ENCODE results near the gene BNC2. TPM values are rescaled to one million over a fixed set of nuclear protein-coding genes. Genes with fewer than 3 reads are reported as not detected.

BNC2 gene
- total RNA-seq, 1 experiment from 2014 or later: not detected

DNA sequence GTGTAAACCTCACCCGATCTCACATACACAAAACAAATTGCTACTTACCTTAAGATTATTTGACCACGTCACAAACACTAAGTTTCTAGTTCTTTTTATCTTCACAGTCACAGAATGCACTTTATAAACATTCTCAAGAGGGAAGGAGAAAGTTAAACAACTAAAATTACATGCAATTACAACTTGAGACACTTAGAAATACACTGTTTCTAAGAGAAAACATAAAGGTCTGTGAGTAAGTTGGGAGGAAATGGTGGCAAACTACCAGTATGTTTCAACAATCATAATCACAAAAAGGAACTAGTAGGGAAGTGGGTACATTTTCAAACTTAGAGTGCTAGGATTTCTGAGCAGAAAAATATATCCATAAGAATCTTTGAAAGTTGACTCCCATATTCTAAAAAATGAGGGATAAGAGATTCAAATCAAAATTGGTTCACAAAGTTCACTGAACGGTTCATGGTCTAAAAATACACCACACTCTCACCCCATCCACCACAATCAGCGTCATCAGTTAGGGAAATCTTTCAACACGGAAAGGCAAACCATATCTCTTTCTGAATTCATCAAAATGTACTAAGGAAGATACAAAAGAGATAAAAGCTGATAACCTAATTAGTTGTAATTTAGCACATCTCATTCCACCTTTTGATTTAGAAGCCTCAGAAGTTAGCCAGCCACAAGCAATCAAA, 182.6 kb downstream of the BNC2 start:
- no TSS peak for BruUV-seq (replicated peaks)
- intact Hi-C loops (cut with micrococcal nuclease; ENCODE audit: unreplicated experiment): no loop called here
- Mint-ChIP-seq H3K4me1 (ENCODE audit: low read depth, unreplicated experiment) (no peaks in the 10 kb centered on the region), H3K27me3 (ENCODE audit: unreplicated experiment) (no peaks in the 10 kb centered on the region), H3K27ac (ENCODE audit: unreplicated experiment) (no peak overlapping the region), H3K36me3 (ENCODE audit: insufficient read depth, unreplicated experiment) (no peaks in the 10 kb centered on the region), H3K9me3 (ENCODE audit: low read depth, unreplicated experiment) (no peaks in the 10 kb centered on the region), H3K4me3 (ENCODE audit: low read depth, unreplicated experiment) (no peak overlapping the region)
- CTCF ChIA-PET: no interaction called here
- no peak for DNase-seq
- TF ChIP-seq, protein P1, sequence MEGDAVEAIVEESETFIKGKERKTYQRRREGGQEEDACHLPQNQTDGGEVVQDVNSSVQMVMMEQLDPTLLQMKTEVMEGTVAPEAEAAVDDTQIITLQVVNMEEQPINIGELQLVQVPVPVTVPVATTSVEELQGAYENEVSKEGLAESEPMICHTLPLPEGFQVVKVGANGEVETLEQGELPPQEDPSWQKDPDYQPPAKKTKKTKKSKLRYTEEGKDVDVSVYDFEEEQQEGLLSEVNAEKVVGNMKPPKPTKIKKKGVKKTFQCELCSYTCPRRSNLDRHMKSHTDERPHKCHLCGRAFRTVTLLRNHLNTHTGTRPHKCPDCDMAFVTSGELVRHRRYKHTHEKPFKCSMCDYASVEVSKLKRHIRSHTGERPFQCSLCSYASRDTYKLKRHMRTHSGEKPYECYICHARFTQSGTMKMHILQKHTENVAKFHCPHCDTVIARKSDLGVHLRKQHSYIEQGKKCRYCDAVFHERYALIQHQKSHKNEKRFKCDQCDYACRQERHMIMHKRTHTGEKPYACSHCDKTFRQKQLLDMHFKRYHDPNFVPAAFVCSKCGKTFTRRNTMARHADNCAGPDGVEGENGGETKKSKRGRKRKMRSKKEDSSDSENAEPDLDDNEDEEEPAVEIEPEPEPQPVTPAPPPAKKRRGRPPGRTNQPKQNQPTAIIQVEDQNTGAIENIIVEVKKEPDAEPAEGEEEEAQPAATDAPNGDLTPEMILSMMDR (IDR thresholded peaks at IDR 0.05; ENCODE audit: unreplicated experiment): no peak

GRCh38 chr9:16683326-16683725, 187.1 kb downstream of the BNC2 start:
- BruUV-seq (replicated peaks): no TSS peak
- H3K27ac Mint-ChIP-seq (ENCODE audit: unreplicated experiment): no peak overlapping the region
- H3K9me3 Mint-ChIP-seq (ENCODE audit: low read depth, unreplicated experiment): no peaks in the 10 kb centered on the region
- H3K4me3 Mint-ChIP-seq (ENCODE audit: low read depth, unreplicated experiment): no peak overlapping the region
- no peaks in the 10 kb centered on the region for H3K36me3 Mint-ChIP-seq (ENCODE audit: insufficient read depth, unreplicated experiment)
- TF ChIP-seq, protein P1 (IDR thresholded peaks at IDR 0.05; ENCODE audit: unreplicated experiment): no peak
- H3K27me3 Mint-ChIP-seq (ENCODE audit: unreplicated experiment): peaks cover 16% of the 10 kb centered on the region
- H3K4me1 Mint-ChIP-seq (ENCODE audit: low read depth, unreplicated experiment): no peaks in the 10 kb centered on the region
- DNase-seq: no peak
- intact Hi-C loops (cut with micrococcal nuclease; ENCODE audit: unreplicated experiment): no loop called here
- CTCF ChIA-PET: no interaction called here

- no peaks in the 10 kb centered on the region for H3K9me3 Mint-ChIP-seq (ENCODE audit: low read depth, unreplicated experiment)
- intact Hi-C loops (cut with micrococcal nuclease; ENCODE audit: unreplicated experiment): no loop called here
- H3K4me1 Mint-ChIP-seq (ENCODE audit: low read depth, unreplicated experiment): no peaks in the 10 kb centered on the region
- no peak overlapping the region for H3K27ac Mint-ChIP-seq (ENCODE audit: unreplicated experiment)
- no TSS peak for BruUV-seq (replicated peaks)
- CTCF ChIA-PET: no interaction called here
- TF ChIP-seq, protein P1 (IDR thresholded peaks at IDR 0.05; ENCODE audit: unreplicated experiment): no peak
- peaks cover 16% of the 10 kb centered on the region for H3K27me3 Mint-ChIP-seq (ENCODE audit: unreplicated experiment)
- no peak overlapping the region for H3K4me3 Mint-ChIP-seq (ENCODE audit: low read depth, unreplicated experiment)
- no peaks in the 10 kb centered on the region for H3K36me3 Mint-ChIP-seq (ENCODE audit: insufficient read depth, unreplicated experiment)
- no peak for DNase-seq
Measured at GRCh38 chr9:16682273-16682672, 188.2 kb downstream of the BNC2 start.

DNA sequence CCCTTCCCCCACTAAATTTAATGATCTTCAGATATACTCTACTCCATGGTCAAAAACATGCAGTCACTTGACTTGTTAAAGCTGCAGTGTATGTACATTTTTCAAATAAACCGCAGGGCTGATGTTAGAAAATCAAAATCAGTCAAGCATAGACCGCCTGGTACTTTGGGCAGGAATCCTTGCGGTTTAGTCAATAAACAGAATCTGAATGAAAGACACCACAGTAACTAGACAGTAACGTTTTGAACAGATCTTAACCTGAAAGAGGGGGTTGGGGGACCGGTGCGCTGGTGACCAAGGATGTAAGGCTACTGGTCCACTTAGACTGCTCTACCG, 188.8 kb downstream of the BNC2 start:
- peaks cover 16% of the 10 kb centered on the region for H3K27me3 Mint-ChIP-seq (ENCODE audit: unreplicated experiment)
- H3K4me3 Mint-ChIP-seq (ENCODE audit: low read depth, unreplicated experiment): no peak overlapping the region
- no peaks in the 10 kb centered on the region for H3K9me3 Mint-ChIP-seq (ENCODE audit: low read depth, unreplicated experiment)
- CTCF ChIA-PET: no interaction called here
- no peak for DNase-seq
- H3K36me3 Mint-ChIP-seq (ENCODE audit: insufficient read depth, unreplicated experiment): no peaks in the 10 kb centered on the region
- no TSS peak for BruUV-seq (replicated peaks)
- TF ChIP-seq, protein P1 (IDR thresholded peaks at IDR 0.05; ENCODE audit: unreplicated experiment): no peak
- H3K4me1 Mint-ChIP-seq (ENCODE audit: low read depth, unreplicated experiment): no peaks in the 10 kb centered on the region
- H3K27ac Mint-ChIP-seq (ENCODE audit: unreplicated experiment): no peak overlapping the region
- intact Hi-C loops (cut with micrococcal nuclease; ENCODE audit: unreplicated experiment): no loop called here

Data from Calu3 (cell line).